Right lobe of liver (tissue), 4 donors: Measurements from ENCODE around the gene FMN1.

Source experiments
- CTCF ChIP-seq, 4 donors: fragments of 200-600 bp in 3 of 4; fragments of 450-650 bp in 1 of 4; IDR thresholded peaks; one replicate each; pipeline versions ENCODE4 v1.5.1 to v1.8.0; 2016 to 2022; ENCODE audit warnings: antibody characterized with exemption in 4 of 4, mild to moderate bottlenecking in 2 of 4
- POLR2A ChIP-seq: fragments of 450-650 bp; IDR thresholded peaks from one replicate; pipeline ENCODE4 v1.6.1; 2017; ENCODE audit warnings: antibody characterized with exemption, mild to moderate bottlenecking
- donor health status: DM: no; HTN: no; CAD: no.
- donor health status: DM: no; HTN: no; CAD: no.
- donor health status: DM: no; HTN: yes; CAD: no.

GRCh38 chr15:32919749-32920414 lies 274.6 kb downstream of the FMN1 start:
- TF ChIP-seq CTCF (IDR thresholded peaks at IDR 0.05), result no peak
- no peak for TF ChIP-seq POLR2A
